ENCODE measurements around the gene RGN.

DNA sequence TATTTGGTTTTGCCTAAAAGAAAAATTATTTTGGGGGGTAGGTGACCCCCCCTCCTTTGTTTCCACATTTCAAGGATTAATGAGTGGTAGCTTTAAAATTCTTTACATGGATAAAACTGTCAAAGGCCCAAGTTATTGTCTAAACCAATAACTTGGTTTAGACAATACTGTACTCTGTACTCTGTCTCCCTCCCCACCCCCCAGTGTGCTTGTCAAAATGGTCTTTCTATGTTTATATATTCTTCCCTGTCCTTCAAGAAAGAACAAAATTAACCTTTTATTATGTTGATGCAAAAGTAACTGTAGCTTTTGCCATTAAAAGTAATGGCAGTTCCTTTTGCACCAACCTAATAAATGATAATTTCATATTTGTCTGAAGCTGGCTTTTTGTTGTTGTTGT, 9.5 kb upstream of the RGN start:
- TF ChIP-seq, protein P1, sequence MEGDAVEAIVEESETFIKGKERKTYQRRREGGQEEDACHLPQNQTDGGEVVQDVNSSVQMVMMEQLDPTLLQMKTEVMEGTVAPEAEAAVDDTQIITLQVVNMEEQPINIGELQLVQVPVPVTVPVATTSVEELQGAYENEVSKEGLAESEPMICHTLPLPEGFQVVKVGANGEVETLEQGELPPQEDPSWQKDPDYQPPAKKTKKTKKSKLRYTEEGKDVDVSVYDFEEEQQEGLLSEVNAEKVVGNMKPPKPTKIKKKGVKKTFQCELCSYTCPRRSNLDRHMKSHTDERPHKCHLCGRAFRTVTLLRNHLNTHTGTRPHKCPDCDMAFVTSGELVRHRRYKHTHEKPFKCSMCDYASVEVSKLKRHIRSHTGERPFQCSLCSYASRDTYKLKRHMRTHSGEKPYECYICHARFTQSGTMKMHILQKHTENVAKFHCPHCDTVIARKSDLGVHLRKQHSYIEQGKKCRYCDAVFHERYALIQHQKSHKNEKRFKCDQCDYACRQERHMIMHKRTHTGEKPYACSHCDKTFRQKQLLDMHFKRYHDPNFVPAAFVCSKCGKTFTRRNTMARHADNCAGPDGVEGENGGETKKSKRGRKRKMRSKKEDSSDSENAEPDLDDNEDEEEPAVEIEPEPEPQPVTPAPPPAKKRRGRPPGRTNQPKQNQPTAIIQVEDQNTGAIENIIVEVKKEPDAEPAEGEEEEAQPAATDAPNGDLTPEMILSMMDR (IDR thresholded peaks at IDR 0.05) = no peak
- no peak for TF ChIP-seq POLR2A (IDR thresholded peaks at IDR 0.05)
